Activated CD4-positive, alpha-beta T cell treated with anti-CD3 and anti-CD28 coated beads for 1 hour (primary cell): ENCODE data around the gene CD300LD.
"Not testable (repeated sequence)": the region's sequence is repeated elsewhere in the genome, so short reads cannot be mapped to it uniquely, and the experiment has no call there.

Source experiments
- DNase-seq: peaks from one replicate; pipeline ENCODE4 v3.0.0-alpha.2; 2020

The CD300LD gene

DNA sequence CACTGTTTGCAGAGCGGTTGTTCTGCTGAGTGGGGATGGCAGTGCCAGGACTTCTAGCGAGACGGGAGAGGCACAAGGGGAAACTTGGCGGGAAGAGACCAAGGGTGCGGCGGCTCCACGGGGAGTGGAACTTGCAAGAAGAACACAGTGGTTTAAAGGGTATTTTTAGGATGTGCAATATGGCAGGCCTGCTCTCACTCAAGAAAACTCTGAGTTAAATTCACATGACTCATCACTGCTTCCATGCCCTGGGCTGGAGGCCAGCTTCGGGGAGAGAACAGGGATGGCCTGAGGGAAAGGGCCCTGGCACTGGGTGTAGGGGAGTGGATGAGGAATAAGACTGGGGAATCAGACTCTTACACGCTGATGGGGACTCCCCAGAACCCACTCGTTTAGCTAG is 13.3 kb upstream of the CD300LD start:
- no peak for DNase-seq

DNA sequence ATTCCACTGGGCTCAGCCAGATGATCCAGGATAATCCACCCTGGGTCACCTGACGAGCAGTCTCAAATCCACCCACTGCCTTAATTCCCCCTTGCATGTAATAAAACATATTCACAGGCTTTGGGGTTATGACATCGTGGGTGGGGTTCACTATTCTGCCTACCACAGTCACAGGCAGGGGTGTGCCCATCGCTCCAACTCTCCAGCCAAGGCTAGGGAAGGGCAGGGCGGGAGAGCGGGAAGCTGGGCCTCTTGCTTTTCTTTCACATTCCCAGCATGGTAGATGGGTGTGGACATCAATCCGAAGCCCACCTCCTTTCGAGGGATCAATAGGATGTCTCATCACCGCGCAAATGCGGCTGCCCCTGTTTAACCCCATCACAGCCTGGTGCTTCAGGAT is 12.7 kb upstream of the CD300LD start:
- DNase-seq = no peak

DNA sequence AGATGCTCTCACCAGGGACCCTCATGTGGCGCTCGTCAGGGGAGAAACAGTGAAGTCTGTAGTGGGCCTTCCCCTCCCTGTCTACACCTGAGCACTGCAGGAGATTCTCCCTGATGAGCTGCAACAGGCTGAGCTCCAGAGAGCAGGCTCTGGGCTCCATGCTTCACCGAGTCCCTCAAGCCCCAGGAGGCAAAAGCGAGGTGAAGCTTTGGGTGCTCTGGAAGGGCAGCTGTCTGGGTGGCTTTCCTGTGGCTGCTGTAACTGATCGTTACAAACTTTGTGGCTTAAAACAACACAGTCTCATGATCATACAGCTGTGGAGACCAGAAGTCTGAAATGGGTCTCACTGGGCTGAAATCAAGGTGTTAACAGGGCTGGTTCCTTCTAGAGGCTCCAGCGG is 12.1 kb upstream of the CD300LD start:
- DNase-seq = no peak

DNA sequence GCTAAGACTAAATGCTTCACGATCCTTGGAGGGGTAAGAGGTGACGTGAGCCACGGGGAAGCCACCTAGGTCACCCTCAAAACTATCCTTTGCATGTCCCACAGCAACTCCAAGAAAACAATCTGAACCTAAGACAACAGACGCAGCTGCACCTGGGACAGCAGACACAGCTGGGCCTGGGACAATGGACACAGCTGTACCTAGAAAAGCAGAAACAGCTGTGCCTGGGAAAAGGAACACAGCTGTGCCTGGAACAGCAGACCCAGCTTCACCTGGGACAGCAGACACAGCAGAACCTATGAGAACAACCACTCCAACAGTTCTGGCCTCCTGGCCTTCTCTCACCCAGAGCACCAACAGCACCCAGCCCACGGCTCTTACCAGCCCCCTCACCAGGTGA is 11.7 kb upstream of the CD300LD start:
- no peak for DNase-seq

DNA sequence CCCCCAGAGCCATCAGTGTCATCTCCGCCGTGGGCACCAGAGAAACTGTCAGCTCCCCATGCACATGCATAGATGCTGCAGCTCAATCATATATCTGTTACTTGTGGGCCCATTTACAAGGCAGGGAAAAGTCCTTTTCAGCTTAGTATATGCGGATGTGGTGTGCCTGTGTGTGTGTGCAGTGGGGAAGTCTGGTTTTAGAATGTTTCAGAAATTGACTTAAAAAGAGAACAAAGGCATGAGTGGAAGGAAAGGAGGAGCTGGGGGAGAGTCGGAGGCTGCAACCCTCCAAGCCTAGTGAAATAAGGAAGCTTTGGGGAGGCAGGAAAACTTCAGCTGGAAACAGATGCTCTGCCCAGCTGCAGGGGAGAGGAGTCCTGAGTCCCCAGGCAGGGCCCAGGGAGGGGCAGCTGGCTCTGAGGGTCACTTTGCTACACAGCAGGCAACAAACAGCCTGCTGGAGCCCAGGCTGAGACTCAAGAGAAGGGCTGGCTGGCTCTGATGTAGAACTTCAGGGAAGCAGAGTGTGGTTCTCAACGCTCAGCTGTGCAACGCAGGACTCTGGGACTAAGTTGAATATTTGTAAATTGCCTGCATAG is 11.1 kb upstream of the CD300LD start:
- DNase-seq = no peak

DNA sequence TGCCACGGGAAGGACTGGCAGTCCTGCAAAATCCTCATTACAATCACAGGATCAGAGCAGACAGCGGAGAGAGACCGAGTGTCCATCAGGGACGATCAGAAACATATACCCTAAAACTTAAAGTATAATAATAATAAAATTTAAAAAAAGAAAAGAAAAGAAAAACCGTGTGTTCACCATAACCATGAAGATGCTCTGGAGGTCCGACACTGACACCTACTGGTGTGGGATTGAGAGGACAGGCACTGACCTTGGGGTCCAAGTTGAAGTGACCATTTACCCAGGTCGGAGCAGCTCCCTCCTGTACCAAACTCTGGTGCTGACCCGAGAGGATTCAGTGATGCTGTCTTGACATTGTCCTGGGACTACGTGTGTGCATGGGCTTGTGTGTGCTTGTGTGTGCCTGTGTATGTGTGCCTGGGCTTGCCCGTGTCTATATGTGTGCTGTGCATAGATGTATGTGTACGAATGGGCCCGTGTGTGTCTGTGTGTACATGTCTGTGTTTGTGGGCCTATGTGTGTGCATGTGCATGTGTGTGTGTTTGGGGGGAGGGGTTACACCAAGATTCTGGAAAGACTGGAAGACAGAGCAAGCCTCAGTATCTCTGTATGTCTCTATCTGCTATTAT is 10.0 kb upstream of the CD300LD start:
- DNase-seq = no peak

DNA sequence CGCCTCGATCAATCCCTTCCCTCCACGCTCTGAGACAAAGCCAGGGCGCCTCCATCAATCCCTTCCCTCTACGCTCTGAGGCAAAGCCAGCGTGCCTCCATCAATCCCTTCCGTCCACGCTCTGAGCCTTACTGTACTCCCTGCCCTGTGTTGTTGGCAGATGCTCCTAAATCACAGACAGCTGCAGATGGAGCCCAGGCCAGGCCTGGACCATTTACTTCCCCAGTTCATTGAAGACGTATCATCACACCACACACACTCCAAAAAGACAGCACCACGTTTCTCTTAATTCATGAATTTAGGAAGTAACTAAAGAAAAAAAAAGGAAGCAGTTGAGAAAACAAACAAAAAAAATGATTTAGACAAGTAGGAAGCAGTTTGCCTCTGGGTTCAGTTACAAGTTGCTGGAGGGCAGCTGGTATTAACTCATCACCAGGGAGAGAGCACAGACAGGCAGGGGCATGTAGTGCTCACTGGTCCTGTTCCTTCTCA is 7.4 kb upstream of the CD300LD start:
- DNase-seq = no peak

DNA sequence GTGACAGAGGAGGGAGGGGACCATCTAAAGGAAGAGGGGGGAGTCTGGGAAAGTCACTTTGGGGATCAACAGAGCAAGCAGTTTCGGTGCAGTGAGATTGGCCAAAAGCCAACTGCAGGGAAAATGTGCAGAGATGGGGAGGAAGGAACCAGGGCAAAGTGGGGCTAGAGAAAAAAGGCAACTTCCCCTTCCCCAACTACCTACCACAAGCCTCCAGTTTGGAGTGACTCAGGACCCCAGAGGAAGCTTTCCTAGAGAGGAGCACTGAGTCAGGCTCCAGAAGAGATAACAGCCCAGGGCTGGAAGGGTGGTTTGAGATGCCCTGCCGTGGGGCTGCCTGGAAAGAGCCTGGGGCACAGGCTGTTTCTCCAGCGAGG is 6.9 kb upstream of the CD300LD start:
- DNase-seq = no peak

DNA sequence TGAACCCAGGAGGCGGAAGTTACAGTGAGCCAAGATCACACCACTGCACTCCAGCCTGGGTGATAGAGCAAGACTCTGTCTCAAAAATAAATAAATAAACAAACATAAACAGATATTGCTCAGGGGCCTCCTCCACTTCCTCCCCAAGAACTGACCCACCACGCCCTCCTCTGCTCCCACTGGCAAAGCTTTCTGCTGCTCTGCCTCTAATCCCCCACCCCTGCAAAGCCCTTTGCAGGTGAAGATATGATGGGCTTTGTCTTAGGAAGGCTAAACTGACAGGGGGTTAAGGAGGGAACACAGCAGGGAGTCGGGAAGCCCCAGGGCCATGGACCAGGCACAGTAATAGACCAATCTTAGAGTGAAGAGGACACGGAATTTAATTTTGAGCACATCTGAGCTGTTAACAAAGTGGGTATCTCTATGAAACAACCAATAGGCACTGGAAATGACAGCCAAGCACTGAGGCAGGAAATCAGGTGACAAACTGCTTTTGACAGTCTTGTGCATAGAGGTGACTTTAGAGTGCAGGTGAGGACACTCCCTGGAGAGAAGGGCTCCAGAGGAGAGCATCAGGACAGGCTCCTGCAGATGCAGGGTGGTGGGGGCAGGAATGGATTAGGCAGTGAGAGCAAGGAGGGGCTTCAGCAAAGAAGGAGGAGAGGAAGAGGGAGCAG is 6.4 kb upstream of the CD300LD start:
- no peak for DNase-seq

DNA sequence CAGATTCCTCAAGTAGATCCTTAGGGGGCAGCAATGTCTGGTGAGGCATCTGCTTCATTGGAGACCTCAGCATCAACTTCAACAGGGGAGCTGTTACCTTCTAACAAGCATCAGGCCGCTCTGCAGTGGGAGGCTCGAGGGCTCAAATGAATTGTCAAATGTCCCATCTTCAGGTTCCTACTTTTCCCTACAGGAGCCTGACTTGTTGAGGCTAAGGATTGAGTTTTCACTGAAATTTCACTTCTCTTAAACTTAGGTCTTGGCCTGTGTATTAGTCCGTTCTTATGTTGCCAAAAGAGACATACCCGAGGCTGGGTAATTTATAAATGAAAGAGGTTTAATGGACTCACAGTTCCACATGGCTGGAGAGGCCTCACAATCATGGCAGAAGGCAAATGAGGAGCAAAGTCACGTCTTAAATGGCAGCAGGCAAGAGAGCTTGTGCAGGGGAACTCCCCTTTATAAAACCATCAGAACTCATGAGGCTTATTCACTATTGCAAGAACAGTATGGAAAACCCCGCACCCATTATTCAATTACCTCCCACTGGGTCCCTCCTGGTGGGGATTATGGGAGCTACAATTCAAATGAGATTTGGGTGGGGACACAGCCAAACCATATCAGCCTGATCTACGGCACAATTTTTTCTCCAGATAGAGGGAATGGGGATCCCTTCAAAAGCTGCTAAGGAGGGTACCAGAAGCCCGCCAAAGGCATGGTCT is 5.1 kb upstream of the CD300LD start:
- no peak for DNase-seq

DNA sequence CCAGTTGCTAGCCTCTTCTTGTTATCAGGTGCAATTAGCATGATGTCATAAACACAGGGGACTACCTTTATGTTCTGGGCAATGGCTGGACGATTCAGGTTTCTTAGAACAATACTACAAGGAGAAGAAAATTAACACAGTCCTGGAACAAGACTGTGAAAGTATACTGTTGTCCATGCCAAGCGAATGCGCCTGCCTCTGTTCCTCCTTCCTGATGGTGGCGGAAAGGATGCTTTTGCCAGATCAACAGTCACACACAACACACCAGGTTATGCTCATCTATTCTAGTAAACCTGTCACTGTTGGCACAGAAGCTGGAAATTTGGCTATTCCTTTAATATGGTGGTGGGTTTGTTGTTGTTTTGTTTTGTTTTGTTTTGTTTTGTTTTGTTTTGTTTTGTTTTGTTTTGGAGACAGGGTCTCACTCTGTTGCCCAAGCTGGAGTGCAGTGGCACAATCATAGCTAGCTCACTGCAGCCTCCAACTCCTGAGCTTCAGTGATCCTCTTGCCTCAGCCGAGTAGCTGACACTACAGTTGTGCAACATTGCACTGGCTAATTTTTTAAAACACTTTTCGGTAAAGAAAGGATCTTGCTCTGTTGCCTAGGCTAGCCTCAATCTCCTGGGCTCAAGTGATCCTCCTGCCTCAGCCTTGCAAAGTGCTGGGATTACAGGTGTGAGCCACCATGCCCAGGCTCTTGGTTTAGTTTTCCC is 3.1 kb upstream of the CD300LD start:
- no peak for DNase-seq

DNA sequence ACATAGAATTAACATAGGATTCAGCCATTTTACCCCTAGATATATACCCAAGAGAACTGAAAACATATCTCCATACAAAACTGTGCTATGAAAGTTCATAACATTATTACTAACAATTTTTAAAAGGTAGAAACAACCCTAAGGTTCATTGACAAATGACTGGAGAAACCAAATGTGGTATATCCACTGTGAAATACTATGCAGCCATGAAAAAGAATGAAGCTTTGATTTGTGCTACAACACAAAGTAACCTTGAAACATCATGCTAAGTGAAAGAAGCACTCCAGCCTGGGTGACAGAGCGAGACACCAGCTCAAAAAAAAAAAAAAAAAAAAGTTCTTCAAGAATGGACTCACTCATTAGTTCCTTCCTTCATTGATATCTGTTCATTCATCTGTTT is 580 bp downstream of the CD300LD start:
- no peak for DNase-seq

DNA sequence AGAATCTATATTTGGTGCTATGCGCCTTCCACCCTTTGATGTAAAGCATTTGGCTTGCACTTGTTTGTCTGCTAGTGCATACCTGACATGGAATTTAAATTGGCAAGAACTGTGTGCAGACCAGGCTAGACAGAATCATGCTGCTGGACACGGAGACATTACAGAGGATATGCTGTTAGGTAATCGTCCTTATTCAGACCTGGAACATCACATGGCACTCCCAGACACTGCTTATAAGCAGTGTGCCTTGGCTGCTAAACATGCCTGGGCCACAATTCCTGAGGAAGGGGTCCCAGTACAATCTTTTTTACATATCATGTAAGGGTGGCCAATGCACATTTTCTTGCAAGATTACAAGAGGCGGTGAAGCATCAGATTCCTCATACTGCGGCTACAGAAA is 6.4 kb downstream of the CD300LD start:
- DNase-seq = no peak

DNA sequence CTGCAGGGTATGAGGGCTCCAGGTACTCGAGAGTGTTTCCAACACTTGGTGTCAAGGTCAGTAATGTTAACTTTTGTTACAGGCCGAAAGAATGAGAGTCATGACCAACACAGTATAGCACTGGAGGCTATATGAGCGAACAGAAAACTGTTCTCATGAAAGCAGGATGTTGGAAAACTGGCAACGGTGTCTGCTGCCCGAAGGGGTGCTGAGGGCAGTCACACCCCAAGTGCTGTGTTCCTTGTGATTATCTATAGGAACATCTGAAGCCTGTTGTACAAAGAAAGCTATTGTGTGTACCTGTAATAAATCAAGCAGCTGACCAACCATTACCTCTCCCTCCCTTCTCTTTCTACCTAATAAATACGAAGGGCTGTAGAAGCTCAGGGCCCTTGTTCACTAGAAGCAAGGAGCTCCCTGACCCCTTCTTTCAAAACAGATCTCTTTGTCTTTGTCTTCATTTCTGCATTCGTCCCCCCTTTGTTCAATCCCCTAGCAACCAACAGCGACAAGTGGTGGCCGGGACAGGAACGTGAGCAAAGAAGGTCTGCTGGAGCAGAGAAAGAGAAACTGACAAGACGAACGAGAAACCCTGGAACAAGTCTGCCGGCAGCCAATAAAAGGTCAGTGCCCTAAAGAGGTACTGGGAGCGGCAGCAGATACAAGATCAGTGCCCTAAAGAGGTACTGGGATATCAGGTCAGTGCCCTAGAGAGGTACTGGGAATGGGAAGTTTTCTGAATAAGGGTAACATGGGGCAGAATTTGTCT is 7.6 kb downstream of the CD300LD start:
- DNase-seq = no peak

DNA sequence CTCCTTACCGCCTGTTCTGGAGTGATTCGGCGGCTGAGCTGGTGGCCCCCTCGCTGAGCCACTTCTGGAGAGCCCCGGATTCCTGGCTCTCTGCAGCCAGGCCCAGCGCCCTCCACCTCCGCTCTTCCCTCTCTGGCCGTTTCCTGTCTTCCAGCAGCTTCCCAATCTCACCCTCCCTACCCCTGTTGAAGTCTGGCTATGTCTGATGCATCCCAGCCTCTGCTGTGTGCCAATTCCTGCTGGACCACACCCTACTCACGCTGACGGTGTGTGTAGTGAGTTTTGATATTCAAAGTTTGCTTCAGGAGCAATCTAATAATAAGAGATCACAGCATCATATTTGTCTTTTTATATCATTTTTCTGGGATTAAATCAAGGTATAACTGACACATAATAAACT is 9.4 kb downstream of the CD300LD start:
- DNase-seq = no peak

DNA sequence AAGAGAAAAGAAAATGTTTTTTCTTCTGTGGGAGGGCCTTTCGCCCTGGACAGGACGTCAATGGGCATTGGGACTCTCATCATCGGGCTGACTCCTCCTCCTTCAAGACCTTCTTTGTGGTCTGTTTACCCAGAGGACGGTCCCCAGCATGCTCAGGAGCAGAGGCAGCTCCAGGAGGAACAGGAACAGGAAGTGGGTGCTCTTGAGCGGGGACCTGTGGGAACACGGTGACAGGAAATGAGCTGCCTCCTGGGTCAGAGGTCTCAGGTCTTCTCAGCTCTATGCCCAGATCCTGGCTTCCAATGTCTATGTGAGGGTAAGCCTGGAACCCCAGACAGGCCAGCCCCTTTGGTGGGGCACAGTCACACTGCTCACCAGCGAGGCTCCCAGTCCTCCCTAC is 12.2 kb downstream of the CD300LD start:
- no peak for DNase-seq

DNA sequence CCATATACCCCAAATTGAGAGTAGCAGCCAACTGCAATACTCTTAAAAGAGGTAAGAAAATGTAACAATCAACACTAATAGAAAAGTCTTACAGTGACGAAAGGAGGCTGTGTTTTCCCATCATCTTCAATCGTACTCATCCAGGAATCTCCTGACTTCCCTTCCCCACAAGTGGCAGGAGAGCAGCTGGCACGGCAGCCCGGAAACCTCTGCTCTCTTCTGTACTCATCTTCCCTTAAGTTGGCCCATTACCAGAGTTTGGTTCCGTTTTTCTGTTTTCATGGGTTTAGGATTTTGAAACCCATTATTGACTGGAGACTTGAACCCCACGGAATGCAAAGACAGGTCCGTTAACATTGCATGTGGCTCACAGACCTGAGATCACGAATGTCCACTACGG is 13.1 kb downstream of the CD300LD start:
- no peak for DNase-seq

DNA sequence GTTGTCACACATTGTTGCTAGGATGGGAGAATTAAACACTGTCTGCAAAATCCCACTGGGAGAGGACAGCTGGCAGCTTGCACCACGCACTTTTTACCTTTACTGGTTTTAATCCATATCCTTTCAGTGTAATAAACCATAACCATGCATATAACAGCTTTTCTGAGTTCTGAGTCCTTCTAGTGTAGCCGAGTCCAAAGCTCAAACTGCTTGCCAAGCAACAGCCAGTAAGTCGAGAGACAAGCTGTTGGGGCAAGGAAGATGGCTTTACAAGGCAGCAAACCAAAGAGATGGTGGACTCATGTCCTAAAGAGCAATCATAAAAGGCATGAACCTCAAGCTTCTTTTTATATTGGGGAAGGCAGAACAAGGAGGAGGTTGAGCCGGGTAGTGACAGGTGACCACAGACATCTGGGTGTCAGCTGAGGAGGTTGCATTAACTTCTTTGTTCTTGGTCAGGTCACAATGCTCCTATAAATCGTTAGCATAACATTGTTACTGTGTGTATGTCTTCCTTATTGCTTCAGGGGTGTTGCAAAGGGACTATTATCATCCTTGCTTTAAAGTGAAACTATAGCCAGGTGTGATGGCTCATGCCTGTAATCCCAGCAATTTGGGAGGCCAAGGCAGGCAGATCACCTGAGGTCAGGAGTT is 17.5 kb downstream of the CD300LD start:
- DNase-seq = no peak

DNA sequence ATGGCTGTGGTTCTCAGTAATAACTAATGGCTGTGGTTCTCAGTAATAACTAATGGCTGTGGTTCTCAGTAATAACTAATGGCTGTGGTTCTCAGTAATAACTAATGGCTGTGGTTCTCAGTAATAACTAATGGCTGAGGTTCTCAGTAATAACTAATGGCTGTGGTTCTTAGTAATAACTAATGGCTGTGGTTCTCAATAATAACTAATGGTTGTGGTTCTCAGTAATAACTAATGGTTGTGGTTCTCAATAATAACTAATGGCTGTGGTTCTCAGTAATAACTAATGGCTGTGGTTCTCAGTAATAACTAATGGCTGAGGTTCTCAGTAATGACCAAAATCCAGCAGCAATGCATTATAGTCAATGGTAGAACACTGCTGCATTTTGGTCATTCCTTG is 18.4 kb downstream of the CD300LD start:
- not testable (repeated sequence) for DNase-seq

DNA sequence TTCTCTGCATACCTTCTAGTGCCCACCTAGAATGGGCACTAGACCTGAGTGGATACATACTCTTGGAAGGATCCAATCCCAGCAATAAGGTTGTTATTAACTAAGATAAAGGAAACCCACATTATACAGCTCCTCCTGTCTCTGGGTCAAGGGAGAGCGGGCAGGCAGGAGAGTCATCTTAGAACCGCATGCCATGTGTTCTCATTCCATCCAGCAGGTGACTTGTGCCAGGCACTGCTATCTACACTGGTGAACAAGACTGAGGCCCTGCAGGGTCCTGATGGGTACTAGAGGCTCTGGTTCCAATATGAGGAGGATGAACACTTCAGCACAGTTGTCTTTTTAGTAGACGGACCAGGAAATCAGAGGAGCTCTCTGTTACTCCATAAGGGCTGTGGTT is 18.9 kb downstream of the CD300LD start:
- DNase-seq = no peak

DNA sequence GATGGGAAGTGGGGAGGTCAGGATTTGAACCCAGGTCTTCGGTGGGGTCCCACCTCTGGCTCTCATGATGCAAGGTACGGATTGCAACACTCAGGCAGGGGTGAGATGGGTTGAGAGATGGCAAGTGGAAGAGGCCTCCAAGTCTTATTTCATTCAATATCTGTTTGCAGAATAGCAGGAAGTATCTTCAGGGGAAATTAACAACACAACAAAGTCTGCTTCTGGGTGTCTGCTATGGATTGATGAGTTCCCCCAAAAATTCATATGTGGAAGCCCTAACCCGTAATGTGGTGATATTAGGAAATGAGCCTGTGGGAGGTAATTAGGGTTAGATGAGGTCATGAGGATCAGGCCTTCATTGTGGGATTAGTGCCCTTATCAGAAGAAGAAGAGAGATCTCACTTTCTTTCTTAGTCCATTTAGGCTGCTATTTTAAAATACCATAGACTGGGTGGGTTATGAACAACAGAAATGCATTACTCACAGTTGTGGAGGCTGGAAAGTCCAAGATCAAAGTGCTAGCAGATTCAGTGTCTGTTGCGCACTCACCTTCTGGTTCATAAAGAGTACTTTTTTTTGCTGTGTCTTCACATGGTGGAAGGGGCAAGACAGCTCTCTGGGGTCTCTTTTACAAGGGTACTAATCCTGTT is 20.3 kb downstream of the CD300LD start:
- no peak for DNase-seq
